ENCODE data around the gene NGDN.

The NGDN gene

GRCh38 chr14:23437133-23438100 is 32.1 kb upstream of the NGDN start:
- no peak overlapping the region for H2AFZ ChIP-seq (ENCODE audit: low read depth, low read length, severe bottlenecking)

GRCh38 chr14:23438101-23438971 is 31.2 kb upstream of the NGDN start:
- H3K27me3 ChIP-seq (ENCODE audit: low read length) = no peaks in the 10 kb centered on the region
- TF ChIP-seq, protein P1, sequence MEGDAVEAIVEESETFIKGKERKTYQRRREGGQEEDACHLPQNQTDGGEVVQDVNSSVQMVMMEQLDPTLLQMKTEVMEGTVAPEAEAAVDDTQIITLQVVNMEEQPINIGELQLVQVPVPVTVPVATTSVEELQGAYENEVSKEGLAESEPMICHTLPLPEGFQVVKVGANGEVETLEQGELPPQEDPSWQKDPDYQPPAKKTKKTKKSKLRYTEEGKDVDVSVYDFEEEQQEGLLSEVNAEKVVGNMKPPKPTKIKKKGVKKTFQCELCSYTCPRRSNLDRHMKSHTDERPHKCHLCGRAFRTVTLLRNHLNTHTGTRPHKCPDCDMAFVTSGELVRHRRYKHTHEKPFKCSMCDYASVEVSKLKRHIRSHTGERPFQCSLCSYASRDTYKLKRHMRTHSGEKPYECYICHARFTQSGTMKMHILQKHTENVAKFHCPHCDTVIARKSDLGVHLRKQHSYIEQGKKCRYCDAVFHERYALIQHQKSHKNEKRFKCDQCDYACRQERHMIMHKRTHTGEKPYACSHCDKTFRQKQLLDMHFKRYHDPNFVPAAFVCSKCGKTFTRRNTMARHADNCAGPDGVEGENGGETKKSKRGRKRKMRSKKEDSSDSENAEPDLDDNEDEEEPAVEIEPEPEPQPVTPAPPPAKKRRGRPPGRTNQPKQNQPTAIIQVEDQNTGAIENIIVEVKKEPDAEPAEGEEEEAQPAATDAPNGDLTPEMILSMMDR (IDR thresholded peaks at IDR 0.05; ENCODE audit: insufficient read depth, low read length, poor library complexity, severe bottlenecking) = no peak
- no peak for TF ChIP-seq EZH2phosphoT487 (conservative IDR thresholded peaks at IDR 0.05; ENCODE audit: low read length)
- H3K9me2 ChIP-seq (replicated peaks; ENCODE audit: insufficient read depth, low read length) = no peaks in the 10 kb centered on the region
- no peak overlapping the region for H3K4me2 ChIP-seq (ENCODE audit: low read depth, low read length, poor library complexity, severe bottlenecking)
- no peak overlapping the region for H3K9ac ChIP-seq (ENCODE audit: low read length)
- no peak overlapping the region for H3K27ac ChIP-seq (ENCODE audit: low read depth, low read length)
- H4K20me1 ChIP-seq (ENCODE audit: low read depth, low read length) = no peaks in the 10 kb centered on the region
- H2AFZ ChIP-seq (ENCODE audit: low read depth, low read length, severe bottlenecking) = no peak overlapping the region
- H3K36me3 ChIP-seq (ENCODE audit: low read length) = no peaks in the 10 kb centered on the region
- H3K9me3 ChIP-seq (ENCODE audit: insufficient read depth, low read length) = no peaks in the 10 kb centered on the region
- H3K4me3 ChIP-seq (ENCODE audit: insufficient read depth, low read length, poor library complexity, severe bottlenecking) = no peak overlapping the region
- H3F3A ChIP-seq (ENCODE audit: insufficient read depth) = no peaks in the 10 kb centered on the region
- H3K79me2 ChIP-seq (ENCODE audit: insufficient read depth, low read length) = no peaks in the 10 kb centered on the region

More at GRCh38 chr14:23437133-23438100, 32.1 kb upstream of the NGDN start:
- TF ChIP-seq, protein P1 (IDR thresholded peaks at IDR 0.05; ENCODE audit: insufficient read depth, low read length, poor library complexity, severe bottlenecking) = no peak
- TF ChIP-seq EZH2phosphoT487 (conservative IDR thresholded peaks at IDR 0.05; ENCODE audit: low read length) = no peak
- Histone ChIP-seq H3K4me3 (ENCODE audit: insufficient read depth, low read length, poor library complexity, severe bottlenecking) (no peak overlapping the region), H3K9ac (ENCODE audit: low read length) (no peak overlapping the region), H3K27ac (ENCODE audit: low read depth, low read length) (no peak overlapping the region), H3K36me3 (ENCODE audit: low read length) (no peaks in the 10 kb centered on the region), H3F3A (ENCODE audit: insufficient read depth) (no peaks in the 10 kb centered on the region), H3K27me3 (ENCODE audit: low read length) (no peaks in the 10 kb centered on the region), H4K20me1 (ENCODE audit: low read depth, low read length) (no peaks in the 10 kb centered on the region), H3K9me2 (replicated peaks; ENCODE audit: insufficient read depth, low read length) (no peaks in the 10 kb centered on the region), H3K9me3 (ENCODE audit: insufficient read depth, low read length) (no peaks in the 10 kb centered on the region), H3K4me2 (ENCODE audit: low read depth, low read length, poor library complexity, severe bottlenecking) (no peak overlapping the region), H3K79me2 (ENCODE audit: insufficient read depth, low read length) (no peaks in the 10 kb centered on the region)

DNA sequence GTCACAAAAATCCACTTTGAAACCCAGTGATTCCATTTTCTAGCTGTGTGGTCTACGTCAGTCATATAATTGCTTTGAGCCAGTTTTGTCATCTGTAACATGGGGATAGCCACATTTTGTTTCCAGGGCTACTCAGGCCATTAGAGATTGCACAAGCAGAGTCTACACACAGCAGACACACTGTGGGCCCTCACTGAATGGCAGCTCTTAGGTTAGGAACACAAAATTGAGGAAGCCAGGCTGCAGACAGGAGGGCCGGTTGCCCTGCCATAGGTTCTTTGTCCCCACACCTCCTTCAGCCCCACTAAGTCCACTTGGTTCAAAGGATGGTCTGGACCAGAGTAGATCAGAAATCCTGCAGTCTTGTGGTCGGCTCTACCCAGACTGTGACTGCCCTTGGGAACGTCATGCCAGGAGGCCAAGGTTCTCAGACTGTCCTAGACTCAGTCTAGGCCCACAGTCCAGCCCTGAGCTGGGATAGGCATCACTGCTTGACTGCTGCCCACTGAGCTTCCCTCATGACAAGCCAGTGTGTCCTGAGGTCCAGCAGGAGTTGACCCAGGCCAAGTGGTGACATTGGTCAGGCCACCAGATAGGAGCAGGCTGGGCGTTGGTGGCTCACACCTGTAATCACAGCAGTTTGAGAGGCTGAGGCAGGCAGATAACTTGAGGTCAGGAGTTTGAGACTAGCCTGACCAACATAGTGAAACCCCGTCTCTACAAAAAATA is 30.2 kb upstream of the NGDN start:
- Histone ChIP-seq H4K20me1 (ENCODE audit: low read depth, low read length) (no peaks in the 10 kb centered on the region), H3K9me3 (ENCODE audit: insufficient read depth, low read length) (no peaks in the 10 kb centered on the region), H3K4me2 (ENCODE audit: low read depth, low read length, poor library complexity, severe bottlenecking) (no peak overlapping the region), H3F3A (ENCODE audit: insufficient read depth) (no peaks in the 10 kb centered on the region), H3K9me2 (replicated peaks; ENCODE audit: insufficient read depth, low read length) (no peaks in the 10 kb centered on the region), H3K36me3 (ENCODE audit: low read length) (no peaks in the 10 kb centered on the region), H3K27ac (ENCODE audit: low read depth, low read length) (no peak overlapping the region), H3K79me2 (ENCODE audit: insufficient read depth, low read length) (no peaks in the 10 kb centered on the region), H3K9ac (ENCODE audit: low read length) (no peak overlapping the region), H2AFZ (ENCODE audit: low read depth, low read length, severe bottlenecking) (no peak overlapping the region), H3K27me3 (ENCODE audit: low read length) (no peaks in the 10 kb centered on the region), H3K4me3 (ENCODE audit: insufficient read depth, low read length, poor library complexity, severe bottlenecking) (no peak overlapping the region)
- TF ChIP-seq EZH2phosphoT487 (conservative IDR thresholded peaks at IDR 0.05; ENCODE audit: low read length) = no peak
- TF ChIP-seq, protein P1 (IDR thresholded peaks at IDR 0.05; ENCODE audit: insufficient read depth, low read length, poor library complexity, severe bottlenecking) = no peak

All from SU-DHL-6 (cell line).